ENCODE data around the gene AP5S1. TPM values are rescaled to one million over a fixed set of nuclear protein-coding genes. Genes with fewer than 3 reads are reported as not detected.

AP5S1 gene, protein sequence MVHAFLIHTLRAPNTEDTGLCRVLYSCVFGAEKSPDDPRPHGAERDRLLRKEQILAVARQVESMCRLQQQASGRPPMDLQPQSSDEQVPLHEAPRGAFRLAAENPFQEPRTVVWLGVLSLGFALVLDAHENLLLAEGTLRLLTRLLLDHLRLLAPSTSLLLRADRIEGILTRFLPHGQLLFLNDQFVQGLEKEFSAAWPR
- total RNA-seq (10 to 100 TPM; 11.3 to 11.9 TPM), total RNA-seq (13.0 to 19.3 reads per million in 2 donors)

DNA sequence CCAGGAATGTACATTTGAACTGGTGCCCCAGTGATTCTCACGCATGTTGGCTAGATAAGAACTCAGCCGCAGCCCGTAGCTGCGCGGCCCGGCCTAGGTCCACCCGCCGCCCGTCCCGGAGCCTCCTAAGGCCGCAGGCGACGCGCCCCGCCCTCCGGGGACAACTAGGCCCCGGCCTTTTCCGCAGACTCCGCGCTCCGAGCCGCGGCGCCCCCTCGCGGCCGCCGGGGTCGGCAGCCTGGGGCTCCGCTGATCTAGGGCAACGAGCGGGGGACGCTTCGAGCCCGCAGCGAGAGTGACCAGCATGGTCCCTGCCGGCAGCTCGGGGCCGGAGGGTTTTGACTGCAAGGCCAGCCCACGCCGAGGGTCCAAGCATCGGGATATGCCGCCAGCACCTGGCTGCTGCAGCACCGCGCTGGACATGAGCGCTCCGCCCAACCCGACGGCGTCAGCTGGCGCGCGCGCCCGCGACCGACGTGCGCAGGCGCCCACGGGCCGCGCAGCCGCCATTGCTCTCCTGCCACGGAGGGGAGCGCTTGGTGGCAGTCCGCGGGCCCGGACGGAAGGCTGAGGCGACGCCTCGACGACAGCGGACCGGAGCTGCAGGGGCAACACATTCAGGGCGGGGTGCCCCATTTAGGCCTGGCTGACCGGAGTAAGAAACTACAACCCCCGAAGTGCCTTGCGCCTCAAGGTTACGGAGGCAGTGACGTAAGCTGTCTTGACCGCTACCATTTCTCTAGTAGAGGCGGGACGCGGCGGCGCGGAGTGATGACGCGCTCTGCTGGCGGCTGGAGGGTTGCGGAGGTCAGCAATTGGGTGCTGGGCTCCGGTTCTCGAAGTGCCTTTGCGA lies at the start of gene AP5S1:
TSS of gene AP5S1 (plus strand) at position 500 of the 853 bp plus-strand sequence. CDS start 1,571 bp downstream, outside the sequence.
- Mint-ChIP-seq H3K4me3 (peak within 1 kb of the TSS; percentile 93), H3K36me3 (ENCODE audit: low read depth) (peaks cover 2% of the 10 kb centered on the region), H3K4me1 (peaks cover 26% of the 10 kb centered on the region), H3K27me3 (no peaks in the 10 kb centered on the region), H3K27ac (peak within 1 kb of the TSS; percentile 96)
- no peaks in the 10 kb centered on the region for H3K9me3 ChIP-seq (ENCODE audit: control insufficient read depth, low read length, poor library complexity, severe bottlenecking)
- peak; percentile 81 to 86 (median 83) for DNase-seq
- peak; percentile 90 for ATAC-seq

DNA sequence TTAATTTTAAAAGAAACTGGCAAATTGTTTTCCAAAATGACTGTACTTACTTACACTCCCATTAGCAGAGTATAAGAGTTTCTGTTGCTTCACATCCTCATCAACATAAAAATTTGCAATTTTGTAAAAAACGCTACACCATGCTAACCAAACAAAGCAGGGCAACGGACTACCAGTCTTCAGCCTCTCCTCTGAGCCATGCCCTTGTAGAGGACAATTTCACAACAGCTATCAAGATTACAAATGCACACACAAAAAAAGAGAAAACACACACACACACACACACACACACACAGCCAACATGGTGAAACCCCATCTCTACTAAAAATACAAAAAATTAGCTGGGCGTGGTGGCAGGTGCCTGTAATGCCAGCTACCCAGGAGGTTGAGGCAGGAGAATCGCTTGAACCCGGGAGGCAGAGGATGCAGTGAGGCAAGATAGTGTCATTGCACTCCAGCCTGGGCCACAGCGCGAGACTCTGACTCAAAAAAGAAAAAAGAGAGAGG lies 48.7 kb upstream of the AP5S1 start:
- Mint-ChIP-seq H3K27ac (no peak overlapping the region), H3K27me3 (no peaks in the 10 kb centered on the region), H3K4me1 (peaks cover 12% of the 10 kb centered on the region), H3K36me3 (ENCODE audit: low read depth) (no peaks in the 10 kb centered on the region), H3K4me3 (no peak overlapping the region)
- ATAC-seq (no peak), DNase-seq (no peak)
- no peaks in the 10 kb centered on the region for H3K9me3 ChIP-seq (ENCODE audit: control insufficient read depth, low read length, poor library complexity, severe bottlenecking)

DNA sequence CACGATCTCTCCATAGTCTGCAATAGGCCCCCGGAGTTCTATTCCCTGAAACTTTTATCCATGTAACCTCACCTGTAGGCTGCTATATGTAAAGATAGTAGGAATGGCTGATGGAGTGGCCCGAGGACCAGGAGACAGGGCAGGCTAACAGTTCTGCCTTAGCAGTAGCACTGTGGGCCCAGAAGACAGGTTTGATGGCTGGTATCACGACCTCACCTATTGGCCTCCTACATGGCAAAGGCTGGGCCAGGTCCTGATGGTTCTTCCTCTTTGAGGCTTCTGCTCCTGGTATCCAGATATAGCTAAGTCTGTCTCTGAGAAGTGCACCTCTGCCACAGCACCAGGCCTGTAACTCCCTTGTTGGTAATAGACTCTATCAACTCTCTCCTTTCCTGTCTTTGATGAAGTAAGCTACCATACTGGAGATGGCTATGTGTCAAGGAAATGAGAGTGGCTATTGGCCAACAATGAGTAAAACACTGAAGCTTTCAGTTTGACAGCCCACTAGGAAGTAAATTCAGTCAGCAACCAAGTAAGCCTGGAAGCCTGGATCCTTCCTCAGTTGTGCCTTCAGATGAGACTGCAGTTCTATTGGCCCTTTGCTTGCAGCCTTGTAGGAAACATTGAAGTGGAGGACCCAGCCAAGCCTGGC lies 44.8 kb upstream of the AP5S1 start:
- Mint-ChIP-seq H3K27ac (no peak overlapping the region), H3K36me3 (ENCODE audit: low read depth) (no peaks in the 10 kb centered on the region), H3K27me3 (no peaks in the 10 kb centered on the region), H3K4me1 (peaks cover 17% of the 10 kb centered on the region), H3K4me3 (no peak overlapping the region)
- DNase-seq = no peak
- ATAC-seq = no peak
- no peaks in the 10 kb centered on the region for H3K9me3 ChIP-seq (ENCODE audit: control insufficient read depth, low read length, poor library complexity, severe bottlenecking)

DNA sequence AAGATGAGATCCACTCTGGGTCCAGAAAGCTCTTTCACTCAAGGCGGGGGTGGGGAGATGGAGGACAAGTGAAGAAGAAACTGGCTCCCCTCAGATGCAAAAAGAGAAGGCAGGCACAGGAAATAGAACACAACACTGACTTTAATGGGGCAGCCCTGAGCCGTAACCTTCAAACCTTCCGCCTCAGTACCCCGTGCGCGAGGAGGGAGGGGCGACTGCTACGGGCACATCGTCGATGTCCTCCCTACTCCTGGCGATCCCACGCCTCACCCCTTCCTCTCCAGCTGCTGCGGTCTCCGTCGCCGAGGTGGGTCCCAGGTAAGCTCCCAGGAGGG lies 43.0 kb upstream of the AP5S1 start:
- DNase-seq = no peak
- peak; percentile 62 for ATAC-seq
- Mint-ChIP-seq H3K27ac (no peak overlapping the region), H3K27me3 (no peaks in the 10 kb centered on the region), H3K4me3 (peak overlapping the region; percentile 89), H3K36me3 (ENCODE audit: low read depth) (no peaks in the 10 kb centered on the region), H3K4me1 (peaks cover 24% of the 10 kb centered on the region)
- no peaks in the 10 kb centered on the region for H3K9me3 ChIP-seq (ENCODE audit: control insufficient read depth, low read length, poor library complexity, severe bottlenecking)

DNA sequence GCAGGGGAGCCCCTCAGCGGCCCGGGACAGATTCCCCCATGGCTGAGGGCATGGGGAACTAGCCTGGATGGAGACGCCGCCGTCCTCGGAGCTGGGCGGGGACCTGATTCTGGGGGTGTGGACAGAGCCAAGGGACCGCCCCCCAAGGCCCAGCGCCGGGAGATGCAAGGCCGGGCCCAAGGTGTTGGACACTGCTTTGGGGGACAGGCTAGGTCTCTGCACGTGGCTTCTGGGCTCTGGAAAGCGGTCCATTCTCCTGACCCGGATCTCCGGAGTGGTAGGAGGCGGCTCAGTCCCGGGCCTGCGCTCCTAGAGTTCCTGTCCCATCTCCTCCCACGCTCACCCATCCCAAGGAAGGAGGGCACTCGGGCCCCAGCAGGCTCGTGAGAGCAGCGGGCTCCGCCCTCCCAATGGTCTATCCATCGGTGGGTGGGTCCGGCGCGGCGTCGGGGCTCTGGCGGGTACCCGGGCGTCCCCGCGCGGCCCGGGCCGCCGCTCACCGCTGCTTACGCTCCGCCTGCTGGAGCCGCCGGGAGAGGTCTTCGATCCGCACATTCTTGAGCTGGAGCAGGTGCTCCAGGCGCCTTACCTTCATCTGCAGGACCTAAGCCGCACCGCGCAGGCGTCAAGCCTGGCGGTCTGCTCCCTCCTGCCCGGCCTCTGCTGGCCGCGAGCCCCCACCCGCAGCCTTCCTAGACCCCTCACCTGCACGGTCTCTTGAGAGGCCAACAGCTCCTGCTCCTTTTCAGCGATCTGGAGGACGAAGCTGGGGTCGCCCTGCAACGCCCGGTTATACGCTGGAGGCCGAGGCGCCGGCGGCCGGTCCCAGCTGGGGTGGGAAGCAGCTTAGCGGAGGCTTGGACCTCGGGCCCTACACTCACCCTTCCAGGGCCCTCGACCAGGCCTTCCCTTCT lies 42.4 kb upstream of the AP5S1 start:
- no peak overlapping the region for H3K27ac Mint-ChIP-seq
- peaks cover 24% of the 10 kb centered on the region for H3K4me1 Mint-ChIP-seq
- no peaks in the 10 kb centered on the region for H3K9me3 ChIP-seq (ENCODE audit: control insufficient read depth, low read length, poor library complexity, severe bottlenecking)
- H3K27me3 Mint-ChIP-seq = no peaks in the 10 kb centered on the region
- peak overlapping the region; percentile 89 for H3K4me3 Mint-ChIP-seq
- DNase-seq (peak in 2 of 3 donors; percentile 36 to 41), ATAC-seq (peak; percentile 71)
- no peaks in the 10 kb centered on the region for H3K36me3 Mint-ChIP-seq (ENCODE audit: low read depth)

DNA sequence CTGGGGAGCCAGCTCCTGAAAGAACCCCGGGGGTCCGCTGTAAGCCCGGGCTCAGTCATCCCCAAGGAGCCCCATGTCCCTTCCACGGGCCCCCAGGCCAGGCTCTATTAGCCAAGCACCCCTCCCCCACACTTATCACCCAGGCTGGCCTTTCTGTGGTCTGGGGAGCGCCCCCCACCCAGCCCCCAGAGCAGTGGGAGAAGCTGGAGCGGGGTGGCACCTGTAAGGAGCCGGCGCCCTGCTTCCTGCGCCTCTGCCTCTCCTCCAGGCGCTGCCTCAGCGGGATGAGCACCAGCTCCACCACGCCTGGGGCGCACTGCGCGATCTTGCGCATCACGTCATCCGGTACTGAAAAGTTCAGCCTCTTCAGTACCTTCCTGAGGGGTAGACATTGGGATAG lies 41.4 kb upstream of the AP5S1 start:
- peak overlapping the region; percentile 89 for H3K4me3 Mint-ChIP-seq
- DNase-seq = no peak
- peaks cover 28% of the 10 kb centered on the region for H3K4me1 Mint-ChIP-seq
- no peak for ATAC-seq
- no peaks in the 10 kb centered on the region for H3K9me3 ChIP-seq (ENCODE audit: control insufficient read depth, low read length, poor library complexity, severe bottlenecking)
- no peaks in the 10 kb centered on the region for H3K36me3 Mint-ChIP-seq (ENCODE audit: low read depth)
- no peaks in the 10 kb centered on the region for H3K27me3 Mint-ChIP-seq
- no peak overlapping the region for H3K27ac Mint-ChIP-seq

DNA sequence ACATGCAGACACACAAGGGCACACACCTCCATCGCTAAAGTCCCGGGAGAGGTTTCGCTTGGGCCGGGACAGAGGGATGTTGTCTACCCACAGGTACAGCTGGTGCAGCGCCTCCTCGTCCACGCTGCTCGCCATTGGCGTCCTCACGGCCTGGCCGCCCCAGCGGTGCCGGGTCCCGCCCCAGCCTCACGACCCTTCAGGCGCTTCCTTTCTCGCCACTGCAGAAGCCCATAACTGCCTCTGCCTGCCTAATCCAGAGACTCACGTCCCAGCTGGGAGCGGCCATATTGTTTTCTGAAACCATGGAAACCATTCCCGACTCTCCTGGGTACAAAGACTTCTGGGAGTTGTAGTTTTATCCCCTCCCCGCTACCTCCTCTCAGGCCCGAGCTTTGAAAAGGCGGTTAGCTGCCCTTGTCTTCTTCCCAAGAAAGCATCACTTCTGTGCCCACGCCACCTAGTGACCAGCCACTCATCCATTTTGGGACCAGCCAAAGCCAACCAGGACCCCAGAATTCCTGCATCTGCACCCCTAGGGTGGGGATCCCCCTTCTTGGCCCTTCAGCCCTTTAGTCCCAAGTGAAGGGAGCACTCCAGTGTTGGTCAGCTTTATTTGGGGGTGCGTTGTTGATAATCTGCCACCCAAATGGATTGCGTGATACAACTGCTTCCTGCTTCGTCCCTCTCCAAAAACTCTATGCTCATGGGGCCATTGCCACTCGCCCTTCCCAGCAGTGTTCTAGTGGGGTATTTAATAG lies 39.0 kb upstream of the AP5S1 start, which contains the start of gene SPEF1:
TSS of gene SPEF1 (minus strand) at position 296 of the 758 bp plus-strand sequence. CDS start at position 135, 161 bp downstream.
- Mint-ChIP-seq H3K36me3 (ENCODE audit: low read depth) (no peaks in the 10 kb centered on the region), H3K4me1 (peaks cover 38% of the 10 kb centered on the region), H3K27ac (no peak within 1 kb of the TSS), H3K27me3 (no peaks in the 10 kb centered on the region), H3K4me3 (peak within 1 kb of the TSS; percentile 76)
- ATAC-seq (peak; percentile 59), DNase-seq (no peak)
- no peaks in the 10 kb centered on the region for H3K9me3 ChIP-seq (ENCODE audit: control insufficient read depth, low read length, poor library complexity, severe bottlenecking)

DNA sequence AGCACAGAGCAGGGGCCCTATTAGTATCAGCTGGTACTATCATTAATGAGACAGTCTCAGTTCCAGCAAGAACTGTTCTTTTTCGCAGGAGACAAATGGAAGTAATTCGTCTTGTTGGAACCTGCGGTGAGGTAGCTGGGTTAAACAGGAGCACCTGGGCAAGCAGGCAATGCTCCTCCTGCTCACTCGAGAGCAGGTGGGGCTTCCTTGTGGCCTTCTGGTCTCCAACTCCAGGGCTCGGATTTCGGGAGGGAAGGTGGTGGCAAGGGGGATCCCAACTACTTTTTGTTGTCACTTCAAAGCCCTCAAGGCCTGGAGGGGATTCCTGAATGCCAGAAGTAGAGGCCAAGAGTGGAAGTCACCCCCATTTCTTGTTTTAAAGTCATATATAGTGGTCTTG lies 37.8 kb upstream of the AP5S1 start:
- Mint-ChIP-seq H3K27ac (no peak overlapping the region), H3K4me1 (peaks cover 33% of the 10 kb centered on the region), H3K4me3 (no peak overlapping the region), H3K36me3 (ENCODE audit: low read depth) (no peaks in the 10 kb centered on the region), H3K27me3 (no peaks in the 10 kb centered on the region)
- no peaks in the 10 kb centered on the region for H3K9me3 ChIP-seq (ENCODE audit: control insufficient read depth, low read length, poor library complexity, severe bottlenecking)
- no peak for ATAC-seq
- DNase-seq = no peak

DNA sequence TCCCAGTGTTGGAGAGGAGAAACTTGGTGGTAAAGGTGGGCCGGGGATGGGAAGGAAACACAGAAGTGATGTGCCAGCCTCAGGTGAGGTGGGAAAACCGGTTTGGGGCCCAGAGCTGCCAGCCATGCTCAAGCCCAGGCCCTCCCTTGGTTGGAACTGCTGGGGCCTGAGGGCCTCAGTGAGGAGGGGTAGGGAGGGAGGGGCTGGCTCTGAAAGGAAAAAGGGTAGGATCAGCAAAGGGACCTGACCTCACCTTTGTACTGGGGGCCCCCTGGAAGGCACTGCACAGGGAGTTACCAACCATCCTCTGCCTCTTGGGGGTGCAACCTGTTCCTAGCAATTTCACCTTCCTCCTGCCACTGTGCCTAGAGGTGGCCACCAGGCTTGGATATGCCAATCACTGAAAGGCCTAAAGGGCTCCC lies 37.3 kb upstream of the AP5S1 start:
- Mint-ChIP-seq H3K36me3 (ENCODE audit: low read depth) (no peaks in the 10 kb centered on the region), H3K27ac (no peak overlapping the region), H3K27me3 (no peaks in the 10 kb centered on the region), H3K4me1 (peaks cover 32% of the 10 kb centered on the region), H3K4me3 (no peak overlapping the region)
- no peaks in the 10 kb centered on the region for H3K9me3 ChIP-seq (ENCODE audit: control insufficient read depth, low read length, poor library complexity, severe bottlenecking)
- DNase-seq (no peak), ATAC-seq (no peak)

DNA sequence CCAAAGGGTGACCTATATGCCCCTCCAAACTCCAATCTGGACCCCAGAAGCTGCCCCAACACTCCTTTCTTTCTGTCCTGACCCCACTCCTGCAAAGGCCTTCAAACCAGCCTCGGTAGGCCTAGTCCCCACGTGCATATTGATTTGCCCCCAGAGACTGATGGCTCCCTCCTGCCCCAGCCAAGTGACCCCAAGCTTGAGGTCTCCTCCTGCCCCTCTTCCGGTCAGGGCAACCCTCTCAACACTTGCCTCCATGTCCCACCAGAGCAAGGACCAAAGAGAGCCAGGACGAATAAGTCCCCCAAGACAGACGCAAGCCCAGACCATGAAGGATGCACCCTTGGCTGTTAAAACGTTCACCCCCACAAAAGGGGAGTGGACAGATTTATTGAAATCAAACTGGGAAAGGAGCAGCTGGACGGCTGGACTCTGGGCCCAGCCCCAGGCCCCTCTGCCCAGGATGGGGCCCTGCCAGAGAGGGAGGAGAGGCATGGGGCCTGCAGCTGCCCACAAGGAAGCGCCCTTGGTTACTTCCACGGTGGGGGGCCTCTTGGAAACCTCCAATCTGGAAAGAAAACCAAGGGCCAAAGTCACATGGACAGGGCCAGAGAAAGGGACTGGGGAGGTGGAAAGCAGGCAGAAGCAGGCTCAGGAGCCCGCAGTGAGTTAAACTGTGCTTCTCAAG lies 36.7 kb upstream of the AP5S1 start:
- Mint-ChIP-seq H3K27me3 (no peaks in the 10 kb centered on the region), H3K4me3 (peak overlapping the region; percentile 15), H3K4me1 (peaks cover 33% of the 10 kb centered on the region), H3K36me3 (ENCODE audit: low read depth) (no peaks in the 10 kb centered on the region), H3K27ac (no peak overlapping the region)
- DNase-seq (no peak), ATAC-seq (no peak)
- no peaks in the 10 kb centered on the region for H3K9me3 ChIP-seq (ENCODE audit: control insufficient read depth, low read length, poor library complexity, severe bottlenecking)

DNA sequence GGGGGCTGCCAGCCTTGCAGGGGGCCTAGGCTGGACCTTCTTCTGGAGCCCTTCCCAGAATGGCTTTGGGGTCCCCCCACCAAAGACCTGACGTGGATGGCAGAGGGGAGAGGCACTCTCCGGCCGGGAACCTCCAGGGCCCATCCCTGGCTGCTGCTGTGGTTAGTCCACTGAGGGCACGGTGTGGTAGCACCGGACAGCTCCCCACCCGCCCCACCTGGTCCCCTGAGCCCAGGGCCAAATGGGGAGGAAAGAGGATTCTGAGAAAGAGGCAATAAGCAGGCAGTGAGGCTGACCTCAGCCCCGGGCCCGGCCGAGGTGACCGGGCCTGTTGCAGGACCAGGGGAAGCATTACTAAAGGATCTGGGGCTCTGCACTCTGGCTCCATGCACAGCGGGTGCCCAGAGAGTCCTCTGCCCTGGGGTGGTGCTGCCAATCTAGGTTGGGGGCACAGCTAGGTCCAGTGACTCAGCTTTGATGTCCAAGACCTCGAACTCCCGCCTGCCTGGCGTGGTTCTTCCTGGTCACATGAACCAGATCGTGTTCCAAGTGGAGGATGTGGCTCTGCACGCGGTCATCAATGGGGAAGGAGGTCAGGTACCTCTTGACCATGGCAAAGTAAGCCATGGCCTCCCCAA lies 36.0 kb upstream of the AP5S1 start:
- peaks cover 37% of the 10 kb centered on the region for H3K4me1 Mint-ChIP-seq

More for the DNA sequence above, 36.0 kb upstream of the AP5S1 start:
- Mint-ChIP-seq H3K4me3 (peak overlapping the region; percentile 82), H3K27me3 (no peaks in the 10 kb centered on the region), H3K36me3 (ENCODE audit: low read depth) (no peaks in the 10 kb centered on the region), H3K27ac (peak overlapping the region; percentile 75)
- no peaks in the 10 kb centered on the region for H3K9me3 ChIP-seq (ENCODE audit: control insufficient read depth, low read length, poor library complexity, severe bottlenecking)
- DNase-seq = no peak
- ATAC-seq = no peak

Measured in T-helper 17 cell (primary cell).